ENCODE results near the gene ZFHX3.

The ZFHX3 gene

DNA sequence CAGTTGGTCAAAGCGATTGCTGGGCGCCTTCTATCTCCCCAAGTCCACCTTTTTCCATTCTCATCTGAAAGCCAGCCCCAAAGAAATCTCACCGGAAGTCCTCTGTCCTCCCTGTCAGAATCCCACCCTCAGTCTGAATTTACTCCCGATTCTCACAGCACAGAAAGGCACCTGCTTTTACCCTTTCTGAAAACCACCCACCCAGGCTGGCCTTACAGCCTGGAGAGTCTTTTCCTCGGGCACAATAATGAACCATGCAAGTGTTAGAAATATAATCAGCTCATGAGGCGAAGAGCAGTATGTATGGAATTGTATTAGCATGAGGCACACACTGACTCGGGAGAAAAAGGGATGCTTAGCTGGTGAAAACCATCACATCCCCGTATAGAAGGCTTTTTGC lies 1.2 kb upstream of the ZFHX3 start:
- ChIA-PET POLR2A (no interaction called here), CTCF (interaction anchor here (0.6 to 1.5 kb wide), 2 partner anchors 13 to 557 kb away, joined by 3 to 5 read pairs; no protein-coding TSS in a partner anchor)
- TF ChIP-seq, protein P1, sequence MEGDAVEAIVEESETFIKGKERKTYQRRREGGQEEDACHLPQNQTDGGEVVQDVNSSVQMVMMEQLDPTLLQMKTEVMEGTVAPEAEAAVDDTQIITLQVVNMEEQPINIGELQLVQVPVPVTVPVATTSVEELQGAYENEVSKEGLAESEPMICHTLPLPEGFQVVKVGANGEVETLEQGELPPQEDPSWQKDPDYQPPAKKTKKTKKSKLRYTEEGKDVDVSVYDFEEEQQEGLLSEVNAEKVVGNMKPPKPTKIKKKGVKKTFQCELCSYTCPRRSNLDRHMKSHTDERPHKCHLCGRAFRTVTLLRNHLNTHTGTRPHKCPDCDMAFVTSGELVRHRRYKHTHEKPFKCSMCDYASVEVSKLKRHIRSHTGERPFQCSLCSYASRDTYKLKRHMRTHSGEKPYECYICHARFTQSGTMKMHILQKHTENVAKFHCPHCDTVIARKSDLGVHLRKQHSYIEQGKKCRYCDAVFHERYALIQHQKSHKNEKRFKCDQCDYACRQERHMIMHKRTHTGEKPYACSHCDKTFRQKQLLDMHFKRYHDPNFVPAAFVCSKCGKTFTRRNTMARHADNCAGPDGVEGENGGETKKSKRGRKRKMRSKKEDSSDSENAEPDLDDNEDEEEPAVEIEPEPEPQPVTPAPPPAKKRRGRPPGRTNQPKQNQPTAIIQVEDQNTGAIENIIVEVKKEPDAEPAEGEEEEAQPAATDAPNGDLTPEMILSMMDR (IDR thresholded peaks at IDR 0.05; ENCODE audit: control extremely low read depth, extremely low read depth, low read depth, missing control alignments): no peak
- no peak for DNase-seq (ENCODE audit: extremely low spot score)

DNA sequence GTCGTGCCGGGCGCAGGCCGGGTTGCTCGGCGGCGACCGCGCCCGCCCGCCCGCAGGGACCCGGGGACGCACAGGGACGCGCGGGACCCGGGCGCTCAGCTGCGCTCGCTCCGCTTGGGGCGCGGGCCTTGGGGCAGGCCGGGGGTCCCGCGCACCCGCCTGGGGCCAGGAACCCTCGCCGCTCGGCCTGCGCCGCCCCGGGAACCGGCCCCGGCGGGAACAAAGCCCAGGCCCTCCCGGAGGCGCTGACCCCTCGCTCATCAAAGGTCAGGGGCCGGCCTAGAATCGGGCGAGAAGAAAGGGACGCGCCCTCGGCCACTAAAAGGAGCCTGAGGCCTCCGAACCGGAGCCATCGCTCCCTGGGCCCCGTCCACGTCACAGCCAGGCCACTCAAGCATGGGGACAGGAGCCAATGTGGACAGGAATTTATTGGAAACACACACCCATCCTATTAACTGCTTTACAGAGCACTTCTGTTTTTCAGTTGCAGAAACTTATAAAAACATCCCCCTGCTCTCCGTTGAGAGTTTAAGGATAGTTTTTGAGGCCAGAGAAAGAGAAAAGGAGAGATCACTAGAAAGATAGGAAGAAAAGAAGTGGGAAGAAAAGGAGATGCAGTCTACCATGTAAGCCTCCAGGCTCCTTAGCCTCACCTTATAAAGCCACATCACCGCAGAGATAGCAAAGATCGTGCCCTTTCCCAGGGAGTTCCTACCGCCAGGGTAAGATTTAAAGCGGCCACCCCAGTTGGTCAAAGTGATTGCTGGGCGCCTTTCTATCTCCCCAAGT lies 558 bp upstream of the ZFHX3 start:
- TF ChIP-seq, protein P1 (IDR thresholded peaks at IDR 0.05; ENCODE audit: control extremely low read depth, extremely low read depth, low read depth, missing control alignments): no peak
- DNase-seq (ENCODE audit: extremely low spot score): no peak
- POLR2A ChIA-PET: no interaction called here
- CTCF ChIA-PET: interaction anchor here (1.5 kb wide), 1 partner anchor 13 kb away, joined by 5 read pairs; no protein-coding TSS in a partner anchor

DNA sequence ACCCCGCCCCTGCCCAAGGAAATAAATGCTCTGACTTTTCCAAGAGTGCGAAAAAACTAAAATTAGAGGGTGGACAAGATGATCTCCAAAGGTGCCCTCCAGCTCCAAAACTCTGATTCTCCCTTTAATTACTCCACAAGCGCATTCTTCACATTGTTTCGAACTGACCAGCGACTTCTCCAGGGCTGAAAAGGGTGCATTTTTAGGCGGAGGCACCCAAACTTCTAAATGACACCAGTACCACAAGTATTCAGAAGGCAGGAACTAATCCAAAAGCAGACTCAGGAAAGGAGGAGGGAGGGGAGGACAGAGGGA lies 750 bp downstream of the ZFHX3 start:
- TF ChIP-seq, protein P1 (IDR thresholded peaks at IDR 0.05; ENCODE audit: control extremely low read depth, extremely low read depth, low read depth, missing control alignments): no peak
- no peak for DNase-seq (ENCODE audit: extremely low spot score)
- ChIA-PET CTCF (no interaction called here), POLR2A (no interaction called here)

DNA sequence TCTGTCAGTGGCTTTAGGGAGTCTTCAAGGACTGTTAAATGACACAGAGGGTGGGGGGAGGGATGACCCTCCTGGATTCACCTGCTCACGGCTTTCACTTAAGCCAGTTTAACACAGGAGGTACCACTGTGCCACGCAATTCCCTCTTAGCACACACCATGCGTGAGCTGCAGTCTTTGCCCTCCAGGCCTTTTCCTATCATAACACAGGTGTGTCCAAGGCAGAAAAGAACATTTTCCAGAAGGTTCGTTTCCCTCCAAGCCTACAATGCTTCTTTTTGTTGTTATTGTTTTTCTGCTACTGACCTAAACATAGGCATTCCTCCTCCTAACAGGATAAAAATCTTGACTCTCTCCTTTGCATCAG lies 1.1 kb downstream of the ZFHX3 start:
- CTCF ChIA-PET: no interaction called here

DNA sequence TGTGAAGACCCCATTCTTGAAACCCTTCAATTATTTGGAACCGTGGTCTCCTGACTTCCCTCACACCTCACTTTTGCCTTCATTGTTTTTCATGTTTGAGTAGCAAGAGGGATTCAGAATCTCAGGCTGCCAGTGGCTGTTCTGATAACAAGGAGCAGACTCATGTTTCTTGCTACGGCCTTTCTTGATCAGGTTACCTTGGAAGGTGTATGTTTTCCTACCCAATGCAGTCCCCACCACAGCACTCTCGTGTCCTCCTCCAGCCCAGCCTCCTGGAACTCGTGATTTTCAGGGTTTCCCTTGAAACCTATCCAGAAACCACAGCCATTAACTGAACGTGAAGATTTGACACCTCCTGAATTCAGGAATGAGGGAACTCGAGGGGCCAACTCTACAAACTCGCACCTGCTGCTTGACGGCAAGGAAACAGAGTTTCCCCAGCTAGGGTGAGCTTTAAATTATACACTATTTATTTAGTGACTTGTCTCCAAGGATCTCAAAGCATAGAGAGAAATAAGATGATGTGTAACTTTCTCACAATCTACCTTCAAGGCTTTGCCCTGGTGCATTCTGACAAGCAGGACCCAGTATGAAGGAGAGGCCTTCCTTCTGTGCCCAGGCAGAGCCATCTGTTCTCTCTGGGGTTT lies 1.6 kb downstream of the ZFHX3 start:
- ChIA-PET CTCF (no interaction called here), POLR2A (no interaction called here)
- TF ChIP-seq, protein P1 (IDR thresholded peaks at IDR 0.05; ENCODE audit: control extremely low read depth, extremely low read depth, low read depth, missing control alignments): no peak
- no peak for DNase-seq (ENCODE audit: extremely low spot score)

More for the DNA sequence above, 1.1 kb downstream of the ZFHX3 start:
- TF ChIP-seq, protein P1 (IDR thresholded peaks at IDR 0.05; ENCODE audit: control extremely low read depth, extremely low read depth, low read depth, missing control alignments): no peak
- no peak for DNase-seq (ENCODE audit: extremely low spot score)
- POLR2A ChIA-PET: no interaction called here

DNA sequence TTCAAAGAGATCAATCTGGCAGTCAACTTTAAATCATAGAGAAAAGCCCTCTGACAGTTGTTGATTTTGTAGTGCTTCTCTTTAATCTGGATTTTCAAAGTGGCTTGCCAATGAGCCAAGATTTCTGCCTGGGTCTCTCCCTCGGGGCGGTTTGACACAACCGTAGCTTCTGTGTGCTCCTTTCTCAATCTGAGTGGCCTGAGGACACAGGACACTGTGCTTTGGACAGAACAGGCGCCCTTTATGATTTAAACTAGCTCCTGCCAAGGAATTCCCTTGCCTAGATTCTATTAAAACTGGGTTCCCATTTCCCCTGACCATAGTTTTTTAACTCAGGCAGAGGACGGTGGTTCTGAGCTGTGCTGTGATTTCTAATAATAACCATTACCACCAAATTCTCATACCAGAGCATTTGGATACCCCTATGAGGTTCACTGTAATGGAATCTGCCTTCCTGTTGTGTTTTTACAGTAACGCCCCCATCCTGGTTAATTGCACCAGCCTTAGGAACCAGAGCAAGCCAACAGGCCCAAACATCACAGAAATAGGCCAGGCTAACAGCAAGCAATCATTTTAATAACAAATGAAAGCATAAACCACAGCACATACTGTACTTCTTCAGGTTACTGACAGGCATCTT lies 4.0 kb downstream of the ZFHX3 start:
- TF ChIP-seq, protein P1 (IDR thresholded peaks at IDR 0.05; ENCODE audit: control extremely low read depth, extremely low read depth, low read depth, missing control alignments): no peak
- no peak for DNase-seq (ENCODE audit: extremely low spot score)
- ChIA-PET CTCF (interaction anchor here (0.8 to 2.2 kb wide), 4 partner anchors 8 to 212 kb away, joined by 3 to 7 read pairs (median 4); no protein-coding TSS in a partner anchor), POLR2A (no interaction called here)

Measured in GM10248 (cell line).